GM18951 (cell line): ENCODE data around the gene ARG2.

Source experiments
- POLR2A ChIP-seq: IDR thresholded peaks from 4 replicates; pipeline ENCODE4 v1.6.1; 2011; ENCODE audit warnings: mild to moderate bottlenecking; ENCODE audit not compliant: insufficient read length, insufficient read depth; ENCODE audit errors: extremely low read depth
- in situ Hi-C: fragments of 300-500 bp; cut with MboI; formaldehyde crosslinking; loops from one replicate; pipeline ENCODE4 v1.12.0; 2022; ENCODE audit warnings: low sequenced_read_pairs, mixed read lengths, inconsistent platforms; ENCODE audit not compliant: unreplicated experiment

ARG2 gene

DNA sequence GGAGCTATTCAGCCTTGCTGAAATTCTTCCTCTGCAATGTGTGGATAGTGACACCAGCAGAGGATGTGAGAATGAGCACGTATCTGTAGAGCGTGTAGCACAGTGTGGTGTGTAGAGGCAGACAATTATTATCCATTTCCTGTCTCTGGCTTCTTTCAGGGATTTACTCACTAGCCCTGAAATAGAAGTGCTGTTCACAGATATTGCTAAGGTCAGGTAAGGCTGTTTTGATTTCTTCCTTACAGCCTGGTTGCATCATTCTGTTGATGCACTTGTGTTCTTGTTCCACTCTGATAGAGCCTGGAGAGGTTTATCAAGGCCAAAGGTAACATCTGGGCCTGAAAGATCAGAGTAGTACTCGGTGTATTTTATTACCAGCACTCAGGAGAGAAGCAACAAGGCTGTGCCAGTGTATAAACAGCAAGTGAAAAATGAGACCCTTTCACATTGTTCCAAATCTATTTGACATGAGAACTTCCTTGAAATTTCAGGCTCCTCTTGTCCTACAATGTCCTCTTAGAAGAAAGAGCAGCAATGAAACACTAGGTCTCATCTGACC, 16.7 kb downstream of the ARG2 start:
- TF ChIP-seq POLR2A: no peak
- in situ Hi-C loops: no loop called here

DNA sequence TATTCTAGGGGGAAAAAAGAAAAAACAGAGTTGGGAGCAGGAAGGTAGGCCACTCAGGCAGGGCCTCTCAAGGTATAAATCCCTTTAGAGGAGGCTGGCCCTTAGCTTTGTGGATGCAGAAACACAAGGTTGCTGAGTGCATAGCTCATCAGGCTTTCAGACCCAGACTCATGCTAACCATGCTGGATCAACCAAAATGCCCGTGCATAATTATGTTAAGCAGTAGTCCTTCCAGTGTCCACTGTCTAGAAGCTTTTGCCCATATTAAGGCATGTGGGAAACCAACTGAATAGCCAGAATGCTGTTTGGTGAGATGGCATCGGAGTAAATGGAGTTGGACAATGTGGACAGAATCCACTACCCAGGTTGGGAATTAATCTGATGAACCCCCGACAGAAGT, 18.9 kb downstream of the ARG2 start:
- in situ Hi-C loops: no loop called here
- TF ChIP-seq POLR2A: no peak

DNA sequence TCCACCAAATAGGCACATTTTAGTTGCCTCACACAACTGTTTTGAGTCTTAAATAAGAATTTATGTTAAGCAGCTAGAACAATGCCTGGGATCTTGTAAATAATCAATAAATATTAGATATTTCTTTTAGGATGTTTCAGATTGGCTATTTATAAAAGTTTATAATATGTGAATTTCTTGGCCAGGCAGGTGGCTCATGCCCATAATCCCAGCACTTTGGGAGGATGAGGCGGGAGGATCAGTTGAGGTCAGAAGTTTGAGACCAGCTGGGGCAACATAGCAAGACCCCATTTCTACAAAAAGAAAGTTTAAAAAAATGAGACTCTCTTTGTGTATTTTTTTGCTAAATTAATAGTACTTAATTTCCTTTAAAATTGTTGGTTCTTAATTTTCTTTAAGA, 21.8 kb downstream of the ARG2 start:
- in situ Hi-C loops: no loop called here

GRCh38 chr14:67641902-67642749, 22.4 kb downstream of the ARG2 start:
- TF ChIP-seq POLR2A: no peak
- in situ Hi-C loops: no loop called here

More for the DNA sequence above, 21.8 kb downstream of the ARG2 start:
- TF ChIP-seq POLR2A: no peak

DNA sequence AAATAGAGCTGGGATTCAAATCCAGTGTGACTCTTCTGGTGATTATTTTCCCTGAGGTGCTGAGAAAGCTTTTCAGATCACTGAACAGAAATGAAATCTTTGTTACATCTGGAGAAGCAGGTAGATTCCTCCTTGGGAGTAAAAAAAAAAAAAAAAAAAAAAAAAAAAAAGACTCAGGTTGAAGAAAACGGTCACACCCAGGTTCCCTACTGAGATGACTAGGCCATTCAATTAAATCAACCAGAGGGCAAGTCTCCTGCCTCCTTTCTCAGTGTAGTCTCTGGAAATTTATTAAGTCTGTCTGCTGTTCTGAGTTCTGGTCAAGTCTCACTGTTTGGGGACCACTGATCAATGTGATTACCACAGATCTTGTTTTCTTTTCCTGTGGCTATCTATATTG, 24.0 kb downstream of the ARG2 start:
- in situ Hi-C loops: no loop called here
- no peak for TF ChIP-seq POLR2A

- in situ Hi-C loops: no loop called here
- no peak for TF ChIP-seq POLR2A
These were observed 24.7 kb downstream of the ARG2 start for GRCh38 chr14:67644428-67644827.

GRCh38 chr14:67645414-67645813, 25.7 kb downstream of the ARG2 start:
- no peak for TF ChIP-seq POLR2A
- in situ Hi-C loops: no loop called here

- TF ChIP-seq POLR2A: no peak
- in situ Hi-C loops: no loop called here
These were observed 26.4 kb downstream of the ARG2 start for GRCh38 chr14:67646131-67646530.

- in situ Hi-C loops: no loop called here
- TF ChIP-seq POLR2A: no peak
These were observed 30.4 kb downstream of the ARG2 start for GRCh38 chr14:67650151-67650550.

GRCh38 chr14:67650694-67651093, 31.0 kb downstream of the ARG2 start:
- in situ Hi-C loops: no loop called here
- TF ChIP-seq POLR2A: no peak

DNA sequence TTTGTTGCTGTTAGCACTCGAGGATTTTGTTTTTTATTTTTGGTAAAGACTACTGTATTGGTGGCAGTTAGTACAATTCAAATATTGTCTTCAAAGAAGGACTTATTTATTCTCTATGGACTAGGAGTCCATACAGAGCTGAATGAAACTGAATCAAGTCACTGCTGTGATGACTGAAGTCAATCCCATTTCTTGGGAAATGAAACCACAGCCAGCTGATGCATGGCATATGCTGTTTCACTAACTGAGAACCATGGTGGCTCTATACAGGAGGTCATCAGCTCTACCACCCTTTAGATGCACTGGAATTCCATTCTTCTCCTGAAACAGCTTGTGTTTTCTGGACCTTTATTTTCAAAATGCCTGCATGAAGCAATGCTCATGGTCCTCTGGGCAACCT, 32.5 kb downstream of the ARG2 start:
- in situ Hi-C loops: no loop called here
- TF ChIP-seq POLR2A: no peak

- in situ Hi-C loops: no loop called here
- no peak for TF ChIP-seq POLR2A
These were observed 34.0 kb downstream of the ARG2 start for GRCh38 chr14:67653651-67654280.

- no peak for TF ChIP-seq POLR2A
- in situ Hi-C loops: loop anchor here (10.0 kb wide), 1 partner anchor 79 kb away; no protein-coding TSS in a partner anchor
These were observed 43.9 kb downstream of the ARG2 start for GRCh38 chr14:67663633-67664032.

GRCh38 chr14:67665868-67666267, 46.1 kb downstream of the ARG2 start:
- TF ChIP-seq POLR2A: no peak

More at GRCh38 chr14:67665868-67666267, 46.1 kb downstream of the ARG2 start:
- in situ Hi-C loops: loop anchor here (10.0 kb wide), 1 partner anchor 81 kb away; no protein-coding TSS in a partner anchor
